HCT116 (cell line): ENCODE data around the gene CDKAL1. TPM values are rescaled to one million over a fixed set of nuclear protein-coding genes. Genes with fewer than 3 reads are reported as not detected.

Experiments
- ATAC-seq: fragments of 200-7000 bp; cut with Tn5 transposase; 2 replicates; pipeline ENCODE4 v1.9.1; 2020; ENCODE audit warnings: mild to moderate bottlenecking, moderate library complexity
- BruUV-seq: library from RNA; stranded (reverse); fragments of 400-500 nt; replicated peaks from 2 replicates; lab custom pipeline; 2021; lab: Mats Ljungman, UMichigan
- CTCF ChIA-PET: fragments of 300-600 bp; sonication (Branson Sonifier 250); formaldehyde crosslinking; loops from one replicate; lab custom pipeline; 2021; ENCODE audit warnings: antibody characterized with exemption; lab: Charles Lee
- POLR2A ChIA-PET: fragments of 300-600, 350-600 bp; sonication (Branson Sonifier 250); formaldehyde crosslinking; loops from one replicate; lab custom pipeline; 2021; ENCODE audit warnings: antibody characterized with exemption; lab: Charles Lee
- RAD21 ChIA-PET, 2 experiments: fragments of 300-600 bp; sonication (Branson Sonifier 250); formaldehyde crosslinking; loops; one replicate each; lab custom pipeline; 2023; ENCODE audit warnings: low total read pairs in 2 of 2; ENCODE audit not compliant: uncharacterized antibody in 2 of 2, unreplicated experiment in 2 of 2, low non-redundant PET in 1 of 2; lab: Charles Lee
- DNase-seq: peaks from one replicate; pipeline ENCODE4 v3.0.0-alpha.2; 2010; ENCODE audit warnings: low read depth, low spot score
- H2AFZ ChIP-seq: fragments of 200-600 bp; shearing (Covaris generic), sonication (generic); 2 replicates; pipeline ENCODE4 v1.6.1; 2017; ENCODE audit warnings: low read depth, mixed run types, mixed read lengths, antibody characterized with exemption, low read length; ENCODE audit not compliant: poor library complexity, severe bottlenecking
- H3K27ac ChIP-seq: 2 replicates; pipeline ENCODE4 v1.5.1; 2012; ENCODE audit warnings: low read depth, low read length
- H3K27me3 ChIP-seq: fragments of 200-600 bp; sonication (generic); 2 replicates; pipeline ENCODE4 v1.6.1; 2016; ENCODE audit warnings: mixed run types, low read length, mixed read lengths; ENCODE audit not compliant: insufficient read depth
- H3K36me3 ChIP-seq, 2 experiments: fragments of 200-500 bp in 1 of 2; fragments of 200-600 bp in 1 of 2; sonication (Bioruptor generic) in 1 of 2; sonication (generic) in 1 of 2; 2 replicates each; pipeline versions ENCODE4 v1.5.1 to v1.6.1; 2014 to 2016; ENCODE audit warnings: low read length in 2 of 2, inconsistent platforms in 1 of 2, mixed read lengths in 1 of 2, mixed run types in 1 of 2; ENCODE audit not compliant: insufficient read depth in 2 of 2, control insufficient read depth in 1 of 2
- H3K4me1 ChIP-seq, 2 experiments: fragments of 200-600 bp in 1 of 2; sonication (generic) in 1 of 2; 2 replicates each; pipeline versions ENCODE4 v1.5.1 to v1.6.1; 2012 to 2017; ENCODE audit warnings: low read length in 2 of 2, inconsistent platforms in 1 of 2, mild to moderate bottlenecking in 1 of 2, mixed read lengths in 1 of 2, mixed run types in 1 of 2, moderate library complexity in 1 of 2; ENCODE audit not compliant: insufficient read depth in 2 of 2, control insufficient read depth in 1 of 2
- H3K4me2 ChIP-seq: fragments of 200-600 bp; sonication (generic); 2 replicates; pipeline ENCODE4 v1.6.1; 2017; ENCODE audit warnings: mixed run types, low read length, mixed read lengths
- H3K4me3 ChIP-seq, 2 experiments: fragments of 200-600 bp in 1 of 2; sonication (generic) in 1 of 2; replicated peaks in 1 of 2; 2 replicates each; pipeline ENCODE4 v1.5.1; 2011 to 2016; ENCODE audit warnings: low read length in 2 of 2, control low read depth in 1 of 2, low read depth in 1 of 2, mild to moderate bottlenecking in 1 of 2, mixed read lengths in 1 of 2, mixed run types in 1 of 2
- H3K79me2 ChIP-seq: fragments of 200-600 bp; sonication (generic); 2 replicates; pipeline ENCODE4 v1.6.1; 2017; ENCODE audit warnings: mild to moderate bottlenecking, mixed run types, low read length, moderate library complexity, mixed read lengths; ENCODE audit not compliant: insufficient read depth
- H3K9ac ChIP-seq: fragments of 200-600 bp; sonication (generic); 2 replicates; pipeline ENCODE4 v1.6.1; 2016; ENCODE audit warnings: low read length, mixed read lengths
- H3K9me2 ChIP-seq: fragments of 200-600 bp; sonication (generic), shearing (Covaris generic); 2 replicates; pipeline ENCODE4 v1.6.1; 2017; ENCODE audit warnings: mixed run types, mild to moderate bottlenecking, moderate library complexity; ENCODE audit not compliant: insufficient read depth
- H3K9me3 ChIP-seq, 2 experiments: fragments of 200-500 bp in 1 of 2; fragments of 200-600 bp in 1 of 2; sonication (Bioruptor generic) in 1 of 2; sonication (generic) in 1 of 2; 2 replicates each; pipeline ENCODE4 v1.6.1; 2014 to 2017; ENCODE audit warnings: low read length in 2 of 2, mixed read lengths in 2 of 2, inconsistent platforms in 1 of 2, low read depth in 1 of 2, mild to moderate bottlenecking in 1 of 2, mixed run types in 1 of 2, moderate library complexity in 1 of 2; ENCODE audit not compliant: control insufficient read depth in 1 of 2, insufficient read depth in 1 of 2
- H4K20me1 ChIP-seq: fragments of 200-600 bp; sonication (generic), shearing (Covaris generic); 2 replicates; pipeline ENCODE4 v1.6.1; 2017; ENCODE audit warnings: mixed run types, mild to moderate bottlenecking, moderate library complexity; ENCODE audit not compliant: insufficient read depth
- ATF3 ChIP-seq: IDR thresholded peaks from 2 replicates; pipeline ENCODE4 v1.6.1; 2012
- CBX3 ChIP-seq: IDR thresholded peaks from 2 replicates; pipeline ENCODE4 v1.6.1; 2012; ENCODE audit warnings: low read depth
- CEBPB ChIP-seq: IDR thresholded peaks from 2 replicates; pipeline ENCODE4 v1.6.1; 2012; ENCODE audit warnings: low read depth
- EGR1 ChIP-seq: IDR thresholded peaks from 2 replicates; pipeline ENCODE4 v1.6.1; 2012; ENCODE audit warnings: low read depth
- EZH2phosphoT487 ChIP-seq: fragments of 200-600 bp; IDR thresholded peaks from 2 replicates; pipeline ENCODE4 v1.6.1; 2018; ENCODE audit warnings: antibody characterized with exemption, borderline replicate concordance
- JUND ChIP-seq: IDR thresholded peaks from 2 replicates; pipeline ENCODE4 v1.6.1; 2012
- POLR2A ChIP-seq: IDR thresholded peaks from 2 replicates; pipeline ENCODE4 v1.7.0; 2011; ENCODE audit warnings: borderline replicate concordance; ENCODE audit not compliant: insufficient read depth, insufficient read length; ENCODE audit errors: extremely low read depth
- RAD21 ChIP-seq: IDR thresholded peaks from 2 replicates; pipeline ENCODE4 v1.6.1; 2012; ENCODE audit warnings: low read depth, mild to moderate bottlenecking
- REST ChIP-seq: IDR thresholded peaks from 2 replicates; pipeline ENCODE4 v1.6.1; 2012; ENCODE audit warnings: low read depth
- ZFX ChIP-seq: fragments of 450-650 bp; IDR thresholded peaks from 2 replicates; pipeline ENCODE4 v1.6.1; 2017
- ZNF274 ChIP-seq: fragments of 200-500 bp; sonication (Bioruptor generic); IDR thresholded peaks from 2 replicates; pipeline ENCODE4 v1.6.1; 2014; ENCODE audit warnings: mild to moderate bottlenecking, low read depth, low read length, inconsistent platforms
- intact Hi-C: fragments of 100-400 bp; cut with micrococcal nuclease; formaldehyde crosslinking; loops from 2 replicates; pipeline ENCODE4 v1.10.0; 2022
- total RNA-seq: library from RNA; stranded (reverse); gene quantifications from one replicate; pipeline ENCODE4 v1.2.1, GENCODE V29; 2021; ENCODE audit not compliant: unreplicated experiment

The CDKAL1 gene
- total RNA-seq, 1 experiment from 2014 or later = 14.9 TPM

GRCh38 chr6:21000331-21000801, 466.1 kb downstream of the CDKAL1 start (continued):
- TF ChIP-seq POLR2A (no peak), RAD21 (no peak; the same call in 1 of the 2 replicates), EZH2phosphoT487 (no peak), JUND (peak; percentile 86)

GRCh38 chr6:21001736-21002135, 467.5 kb downstream of the CDKAL1 start:
- H3K9ac ChIP-seq = no peak overlapping the region
- H3K27me3 ChIP-seq = no peaks in the 10 kb centered on the region
- ChIA-PET CTCF (no interaction called here), RAD21 (no interaction called here), POLR2A (no interaction called here)
- no peaks in the 10 kb centered on the region for H3K9me3 ChIP-seq
- H3K4me1 ChIP-seq = peaks cover 93 to 97% of the 10 kb centered on the region in 2 experiments
- H3K36me3 ChIP-seq = no peaks in the 10 kb centered on the region
- TF ChIP-seq ZFX (no peak), CEBPB (0 out of 2 replicates have a peak, but pooled peaks have one; percentile 26), CBX3 (no peak)
- intact Hi-C loops = loop anchor here (5.0 kb wide), 2 partner anchors 109 to 586 kb away; no protein-coding TSS in a partner anchor
- ATAC-seq (no peak), DNase-seq (no peak)
- H4K20me1 ChIP-seq = no peaks in the 10 kb centered on the region
- H3K4me3 ChIP-seq = no peak overlapping the region
- no peak overlapping the region for H2AFZ ChIP-seq
- H3K27ac ChIP-seq = peak overlapping the region; percentile 85
- no peaks in the 10 kb centered on the region for H3K9me2 ChIP-seq
- no peaks in the 10 kb centered on the region for H3K79me2 ChIP-seq
- BruUV-seq = no TSS peak
- peak overlapping the region; percentile 49; the same call in 1 of the 2 replicates for H3K4me2 ChIP-seq

GRCh38 chr6:21003780-21004541, 469.7 kb downstream of the CDKAL1 start:
- Histone ChIP-seq H3K36me3 (no peaks in the 10 kb centered on the region), H2AFZ (no peak overlapping the region), H3K4me2 (peak overlapping the region; percentile 64), H3K27me3 (no peaks in the 10 kb centered on the region), H3K4me1 (peaks cover 72 to 76% of the 10 kb centered on the region in 2 experiments), H3K9me2 (no peaks in the 10 kb centered on the region), H3K9me3 (no peaks in the 10 kb centered on the region), H3K79me2 (no peaks in the 10 kb centered on the region), H3K27ac (peak overlapping the region; percentile 87), H4K20me1 (no peaks in the 10 kb centered on the region), H3K9ac (no peak overlapping the region), H3K4me3 (no peak overlapping the region)
- intact Hi-C loops = loop anchor here (5.0 kb wide), 2 partner anchors 112 to 583 kb away; no protein-coding TSS in a partner anchor
- POLR2A ChIA-PET = interaction anchor here (1.0 to 1.1 kb wide), 2 partner anchors 12 to 584 kb away, joined by 3 to 4 read pairs; no protein-coding TSS in a partner anchor
- RAD21 ChIA-PET = no interaction called here
- DNase-seq = no peak
- peak; percentile 8; the same call in 1 of the 2 replicates for ATAC-seq
- no TSS peak for BruUV-seq
- CTCF ChIA-PET = no interaction called here
- no peak for TF ChIP-seq EZH2phosphoT487
- no peak for TF ChIP-seq RAD21
- no peak for TF ChIP-seq REST
- TF ChIP-seq ZNF274 = no peak
- TF ChIP-seq CEBPB = peak; percentile 44; the same call in 1 of the 2 replicates
- TF ChIP-seq ATF3 = no peak
- TF ChIP-seq EGR1 = no peak
